GM12892 (cell line): ENCODE data around the gene SNX5.

Source experiments
- POLR2AphosphoS5 ChIP-seq: IDR thresholded peaks from 2 replicates; pipeline ENCODE4 v1.6.1; 2011; ENCODE audit warnings: low read depth, low read length, control low read depth
- TAF1 ChIP-seq: IDR thresholded peaks from 2 replicates; pipeline ENCODE4 v1.6.1; 2011; ENCODE audit warnings: low read depth, mild to moderate bottlenecking, control low read depth, low read length, borderline replicate concordance

GRCh38 chr20:17963114-17963897 lies 5.3 kb downstream of the SNX5 start:
- TF ChIP-seq TAF1, result no peak
- TF ChIP-seq POLR2AphosphoS5, result no peak; the same call in none of the 2 replicates
